Epithelial cell of proximal tubule (primary cell): ENCODE data around the gene ZNF502. TPM values are rescaled to one million over a fixed set of nuclear protein-coding genes. Genes with fewer than 3 reads are reported as not detected.

Experiments used
- DNase-seq: peaks from one replicate; pipeline ENCODE4 v3.0.0-alpha.2; 2011; ENCODE audit warnings: low read depth
- H3K4me3 ChIP-seq: 2 replicates; pipeline ENCODE4 v1.5.1; 2011; ENCODE audit warnings: low read depth, mild to moderate bottlenecking, low read length
- CTCF ChIP-seq: conservative IDR thresholded peaks from 2 replicates; pipeline ENCODE4 v1.5.1; 2012; ENCODE audit warnings: low read depth, mild to moderate bottlenecking, low read length
- total RNA-seq: library from RNA; depleted of rRNA; stranded (reverse); fragments of >200 nt; gene quantifications from 2 replicates; pipeline ENCODE4 v1.2.3, GENCODE V29; 2015

Gene ZNF502
- total RNA-seq, 1 donor from 2014 or later = 4.7 TPM

DNA sequence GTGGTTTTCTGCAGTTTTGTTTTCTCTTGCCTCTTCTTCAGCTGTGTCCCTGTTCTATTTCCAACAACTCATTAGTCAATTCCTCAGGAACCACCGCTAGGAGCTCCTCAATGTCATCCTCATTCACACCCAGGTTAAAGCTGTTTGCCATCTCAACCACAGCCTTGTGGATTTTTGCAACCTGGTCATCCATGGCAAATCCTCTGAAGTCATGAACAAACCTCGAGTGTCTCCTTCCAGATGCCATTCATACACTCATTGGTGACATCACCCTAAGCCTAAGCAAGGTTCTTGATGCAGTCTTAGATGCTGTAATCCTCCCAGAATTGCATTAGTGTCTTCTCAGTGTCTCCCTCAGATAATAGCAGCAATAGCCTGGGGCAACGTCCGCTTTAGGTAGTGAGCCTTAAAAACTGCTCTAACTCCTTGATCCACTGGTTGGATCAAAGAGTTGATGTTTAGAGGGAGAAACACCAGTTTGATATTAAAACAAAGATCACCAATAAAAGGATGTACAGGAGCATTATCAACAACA is 31.5 kb upstream of the ZNF502 start:
- no peak overlapping the region for H3K4me3 ChIP-seq
- DNase-seq = no peak
- TF ChIP-seq CTCF = no peak

DNA sequence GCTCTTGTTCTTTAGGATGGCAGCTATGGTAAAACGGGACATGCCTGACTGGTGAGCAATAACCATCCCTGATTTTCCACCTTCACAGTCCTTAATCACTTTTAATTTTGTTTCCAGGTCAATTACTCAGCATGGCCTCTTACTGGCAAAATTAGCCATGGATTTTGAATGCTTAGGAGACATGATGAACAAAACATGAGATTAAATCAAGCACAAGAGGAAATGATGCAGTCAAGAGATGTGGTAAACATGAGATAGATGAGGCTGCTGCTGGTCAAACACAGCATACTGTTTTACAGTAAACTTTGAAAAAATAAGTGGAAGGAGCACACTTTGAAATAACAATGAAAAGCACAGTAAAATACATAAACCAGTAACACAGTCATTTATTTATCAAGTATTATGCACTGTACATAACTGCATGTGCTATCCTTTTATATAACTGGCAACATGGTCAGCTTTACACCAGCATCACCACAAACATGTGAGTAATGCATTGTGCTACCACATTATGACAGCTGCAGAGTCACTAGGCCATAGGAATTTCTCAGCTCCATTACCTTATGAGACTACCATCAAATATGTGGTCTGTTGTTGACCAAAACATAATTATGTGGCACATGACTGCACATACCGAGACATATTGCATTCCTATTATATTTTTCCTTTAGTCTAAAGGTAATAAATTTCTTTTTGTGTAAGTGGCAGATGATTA is 30.1 kb upstream of the ZNF502 start:
- H3K4me3 ChIP-seq = no peak overlapping the region
- TF ChIP-seq CTCF = no peak
- DNase-seq = no peak

DNA sequence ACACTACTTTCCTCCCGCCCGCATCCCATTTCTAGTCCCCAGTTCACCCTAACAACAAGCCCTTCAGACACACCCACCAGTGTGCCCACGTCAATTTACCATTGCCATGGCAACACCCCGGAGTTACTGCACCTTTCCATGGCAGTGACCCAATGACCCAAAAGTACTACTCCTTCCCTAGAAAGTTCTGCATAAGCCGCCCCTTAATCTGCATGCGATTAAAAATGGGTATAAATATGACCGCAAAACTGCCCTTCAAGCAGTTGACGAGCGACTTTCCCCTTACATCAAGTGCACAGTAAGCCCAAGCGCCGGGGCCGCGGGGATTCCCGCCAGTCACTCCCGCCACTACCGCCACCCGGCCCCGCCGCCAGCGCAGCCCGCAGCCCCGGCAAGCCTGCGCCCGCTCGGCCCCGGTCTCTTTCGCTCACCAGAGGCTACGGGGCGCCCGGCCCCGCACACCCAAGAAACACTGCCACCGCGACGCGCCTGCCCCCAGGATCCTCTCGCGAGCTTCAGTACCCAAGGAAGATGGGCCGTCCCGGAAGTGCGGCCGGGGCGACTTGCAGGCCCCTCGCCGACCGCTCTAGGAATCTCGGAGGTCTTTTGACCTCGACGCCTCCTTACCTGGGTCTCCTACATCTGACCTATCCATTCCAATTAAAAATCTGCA is 27.2 kb upstream of the ZNF502 start:
- DNase-seq = no peak
- H3K4me3 ChIP-seq = peak overlapping the region; percentile 69
- TF ChIP-seq CTCF = no peak

- no peak overlapping the region for H3K4me3 ChIP-seq
- TF ChIP-seq CTCF = no peak
- DNase-seq = no peak
These were observed 24.6 kb upstream of the ZNF502 start for GRCh38 chr3:44687898-44688297.

- no peak overlapping the region for H3K4me3 ChIP-seq
- TF ChIP-seq CTCF = no peak
- DNase-seq = no peak
These were observed 9.0 kb downstream of the ZNF502 start for GRCh38 chr3:44721231-44722102.

GRCh38 chr3:44722103-44722401 is 9.6 kb downstream of the ZNF502 start:
- DNase-seq = no peak
- TF ChIP-seq CTCF = no peak

More at GRCh38 chr3:44722103-44722401, 9.6 kb downstream of the ZNF502 start:
- H3K4me3 ChIP-seq = no peak overlapping the region
